Ramos (cell line): ENCODE results near the gene COL4A2.

Experiments used
- in situ Hi-C: fragments of 300-500 bp; cut with MboI; formaldehyde crosslinking; loops from one replicate; pipeline ENCODE4 v1.14.3; 2022; ENCODE audit warnings: low sequenced_read_pairs; ENCODE audit not compliant: unreplicated experiment

Gene COL4A2

GRCh38 chr13:110289174-110289573, 17.9 kb upstream of the COL4A2 start:
- in situ Hi-C loops: no loop called here

GRCh38 chr13:110289661-110290060, 17.4 kb upstream of the COL4A2 start:
- in situ Hi-C loops: no loop called here

GRCh38 chr13:110290153-110290552, 16.9 kb upstream of the COL4A2 start:
- in situ Hi-C loops: no loop called here

GRCh38 chr13:110290826-110291225, 16.3 kb upstream of the COL4A2 start:
- in situ Hi-C loops: no loop called here

- in situ Hi-C loops: no loop called here
Observed at GRCh38 chr13:110291286-110291685, 15.8 kb upstream of the COL4A2 start.

GRCh38 chr13:110293037-110293436, 14.0 kb upstream of the COL4A2 start:
- in situ Hi-C loops: no loop called here

- in situ Hi-C loops: no loop called here
Observed at GRCh38 chr13:110293649-110294048, 13.4 kb upstream of the COL4A2 start.

- in situ Hi-C loops: no loop called here
Observed at GRCh38 chr13:110294146-110294545, 12.9 kb upstream of the COL4A2 start.

- in situ Hi-C loops: no loop called here
Observed at GRCh38 chr13:110294622-110295021, 12.5 kb upstream of the COL4A2 start.

- in situ Hi-C loops: no loop called here
Observed at GRCh38 chr13:110297011-110297410, 10.1 kb upstream of the COL4A2 start.

GRCh38 chr13:110297766-110298504, 9.1 kb upstream of the COL4A2 start:
- in situ Hi-C loops: no loop called here

GRCh38 chr13:110298505-110299282, 8.4 kb upstream of the COL4A2 start:
- in situ Hi-C loops: no loop called here

- in situ Hi-C loops: no loop called here
Observed at GRCh38 chr13:110299283-110299840, 7.7 kb upstream of the COL4A2 start.

GRCh38 chr13:110300090-110300815, 6.8 kb upstream of the COL4A2 start:
- in situ Hi-C loops: no loop called here

- in situ Hi-C loops: no loop called here
Observed at GRCh38 chr13:110301083-110301482, 6.0 kb upstream of the COL4A2 start.

GRCh38 chr13:110301606-110302553, 5.2 kb upstream of the COL4A2 start:
- in situ Hi-C loops: no loop called here

- in situ Hi-C loops: no loop called here
Observed at GRCh38 chr13:110302997-110303396, 4.1 kb upstream of the COL4A2 start.

GRCh38 chr13:110303644-110304043, 3.4 kb upstream of the COL4A2 start:
- in situ Hi-C loops: no loop called here

- in situ Hi-C loops: no loop called here
Observed at GRCh38 chr13:110304256-110304655, 2.8 kb upstream of the COL4A2 start.

GRCh38 chr13:110305001-110305400, 2.1 kb upstream of the COL4A2 start:
- in situ Hi-C loops: no loop called here
